ENCODE results near the gene RABGAP1L. TPM values are rescaled to one million over a fixed set of nuclear protein-coding genes. Genes with fewer than 3 reads are reported as not detected.
"Not testable (repeated sequence)": the region's sequence is repeated elsewhere in the genome, so short reads cannot be mapped to it uniquely, and the experiment has no call there.

RABGAP1L gene
- total RNA-seq, 1 experiment from 2014 or later = 14.2 TPM

- no peak for DNase-seq (ENCODE audit: low read depth)
Observed at GRCh38 chr1:174428739-174429138, 269.4 kb downstream of the RABGAP1L start.

DNA sequence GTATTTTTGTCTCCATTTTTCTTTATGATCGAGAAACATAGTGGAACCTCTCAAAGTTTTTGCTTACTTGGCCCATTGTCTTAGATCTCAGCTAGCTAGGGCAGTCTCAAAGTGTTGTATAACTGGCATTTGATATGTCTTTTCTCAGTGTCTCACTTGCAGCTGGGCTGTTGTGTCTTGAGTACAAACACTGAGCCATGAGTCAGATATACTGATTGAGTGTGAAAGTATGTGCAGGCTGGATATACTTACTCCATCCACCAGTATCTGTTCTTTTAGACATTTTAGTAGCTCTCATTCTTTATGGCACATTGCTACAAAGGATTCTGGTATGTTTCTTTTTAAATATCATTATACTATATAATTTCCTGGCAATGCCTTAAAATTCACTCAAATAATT lies 274.1 kb downstream of the RABGAP1L start:
- peak; percentile 15 for DNase-seq (ENCODE audit: low read depth)

DNA sequence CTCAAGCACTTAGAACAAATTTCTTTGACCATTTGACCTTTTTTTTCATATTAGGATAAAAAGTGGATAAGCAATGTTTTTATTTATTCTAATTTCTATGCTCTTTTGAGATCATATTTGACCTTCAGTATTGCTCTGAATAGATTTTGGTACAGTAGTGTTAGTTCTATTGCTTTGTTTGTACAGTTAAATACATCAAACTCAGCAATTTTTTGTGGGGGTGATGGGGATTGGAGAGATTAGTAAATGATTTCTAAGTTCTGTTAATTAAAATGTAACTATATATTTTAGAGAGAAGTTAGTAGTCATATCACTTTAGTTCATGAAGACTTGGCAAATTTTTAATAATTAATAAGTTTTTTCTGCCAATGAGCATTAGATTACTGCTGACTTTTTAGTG lies 286.0 kb downstream of the RABGAP1L start:
- no peak for DNase-seq (ENCODE audit: low read depth)

GRCh38 chr1:174445817-174446216 lies 286.5 kb downstream of the RABGAP1L start:
- no peak for DNase-seq (ENCODE audit: low read depth)

DNA sequence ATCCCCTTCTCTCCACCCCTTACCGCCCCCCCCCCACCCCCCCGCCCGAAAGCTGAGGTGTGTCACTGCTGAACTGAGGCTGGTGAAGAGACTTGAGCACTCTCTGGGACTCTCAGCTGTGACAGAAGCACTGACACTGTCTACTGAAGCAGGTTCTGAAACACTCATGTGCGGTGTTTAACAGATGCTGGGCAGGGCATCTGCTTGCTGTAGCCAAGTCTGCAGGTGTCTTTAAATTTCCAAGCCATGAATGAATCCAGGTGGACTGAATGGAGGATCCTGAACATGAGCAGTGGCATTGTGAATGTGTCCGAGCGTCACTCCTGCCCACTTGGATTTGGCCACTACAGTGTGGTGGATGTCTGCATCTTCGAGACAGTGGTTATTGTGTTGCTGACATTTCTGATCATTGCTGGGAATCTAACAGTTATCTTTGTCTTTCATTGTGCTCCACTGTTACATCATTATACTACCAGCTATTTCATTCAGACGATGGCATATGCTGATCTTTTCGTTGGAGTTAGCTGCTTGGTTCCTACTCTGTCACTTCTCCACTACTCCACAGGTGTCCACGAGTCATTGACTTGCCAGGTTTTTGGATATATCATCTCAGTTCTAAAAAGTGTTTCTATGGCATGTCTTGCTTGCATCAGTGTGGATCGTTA lies 288.7 kb downstream of the RABGAP1L start, which contains the start of gene GPR52:
GPR52 (plus strand) TSS at position 99 of the 665 bp plus-strand sequence; CDS start at position 247, 148 bp downstream.
- DNase-seq (ENCODE audit: low read depth) = no peak

DNA sequence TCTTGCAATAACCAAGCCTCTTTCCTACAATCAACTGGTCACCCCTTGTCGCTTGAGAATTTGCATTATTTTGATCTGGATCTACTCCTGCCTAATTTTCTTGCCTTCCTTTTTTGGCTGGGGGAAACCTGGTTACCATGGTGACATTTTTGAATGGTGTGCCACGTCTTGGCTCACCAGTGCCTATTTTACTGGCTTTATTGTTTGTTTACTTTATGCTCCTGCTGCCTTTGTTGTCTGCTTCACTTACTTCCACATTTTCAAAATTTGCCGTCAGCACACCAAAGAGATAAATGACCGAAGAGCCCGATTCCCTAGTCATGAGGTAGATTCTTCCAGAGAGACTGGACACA lies 289.2 kb downstream of the RABGAP1L start:
- no peak for DNase-seq (ENCODE audit: low read depth)

- DNase-seq (ENCODE audit: low read depth) = no peak
Observed at GRCh38 chr1:174448974-174449373, 289.7 kb downstream of the RABGAP1L start.

DNA sequence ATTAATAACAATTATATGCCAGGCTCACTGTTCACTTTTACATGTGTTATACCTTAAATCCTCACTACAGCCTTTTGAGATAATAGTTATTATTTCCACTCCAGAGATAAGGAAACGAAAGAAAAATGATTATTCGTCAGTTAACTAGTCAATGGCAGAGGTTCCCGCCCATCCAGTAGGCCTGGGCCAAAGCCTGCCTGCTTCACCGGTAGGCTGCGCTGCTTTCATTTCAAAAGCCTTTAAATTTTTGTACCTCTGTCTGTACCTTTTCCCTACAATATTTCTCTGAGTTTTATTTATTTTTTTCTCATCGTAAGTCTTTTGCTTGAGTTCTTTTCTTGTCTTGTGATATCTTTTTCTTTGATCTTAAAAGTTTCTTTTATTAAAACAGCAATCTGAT lies 292.1 kb downstream of the RABGAP1L start:
- DNase-seq (ENCODE audit: low read depth) = no peak

- no peak for DNase-seq (ENCODE audit: low read depth)
Observed at GRCh38 chr1:174465855-174466254, 306.5 kb downstream of the RABGAP1L start.

DNA sequence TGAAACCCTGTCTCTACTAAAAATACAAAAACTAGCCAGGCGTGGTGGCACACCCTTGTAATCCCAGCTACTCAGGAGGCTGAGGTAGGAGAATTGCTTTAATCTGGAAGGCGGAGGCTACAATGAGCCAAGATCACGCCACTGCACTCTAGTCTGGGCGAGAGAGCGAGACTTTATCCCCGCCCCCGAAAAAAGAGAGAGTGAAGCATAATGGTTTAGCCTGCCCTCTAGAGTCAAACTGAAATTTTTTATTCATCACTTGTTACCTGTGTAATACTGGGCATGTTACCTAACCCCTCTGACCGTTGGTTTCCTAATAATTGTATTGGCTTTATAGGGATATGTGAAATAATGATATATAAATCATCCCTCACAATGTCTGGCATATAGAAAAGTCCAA lies 307.3 kb downstream of the RABGAP1L start:
- no peak for DNase-seq (ENCODE audit: low read depth)

DNA sequence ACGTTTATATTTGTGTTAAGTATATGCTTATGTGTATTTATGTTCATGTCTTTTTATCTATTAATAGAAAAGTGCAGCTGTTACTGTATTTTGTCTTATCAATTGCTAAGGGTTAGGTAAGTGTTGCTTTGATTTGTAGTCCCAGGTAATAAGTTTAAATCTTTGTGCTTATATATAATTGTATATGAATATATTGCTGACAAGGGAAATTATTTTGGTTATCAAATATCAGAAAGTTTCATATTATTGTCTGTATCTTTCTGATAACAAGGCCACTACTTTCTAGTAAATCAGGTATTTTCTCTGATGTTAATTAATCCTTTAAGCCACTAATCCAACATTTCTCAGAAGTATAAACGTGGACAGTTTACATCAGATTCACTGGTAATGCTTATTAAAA lies 309.7 kb downstream of the RABGAP1L start:
- no peak for DNase-seq (ENCODE audit: low read depth)

DNA sequence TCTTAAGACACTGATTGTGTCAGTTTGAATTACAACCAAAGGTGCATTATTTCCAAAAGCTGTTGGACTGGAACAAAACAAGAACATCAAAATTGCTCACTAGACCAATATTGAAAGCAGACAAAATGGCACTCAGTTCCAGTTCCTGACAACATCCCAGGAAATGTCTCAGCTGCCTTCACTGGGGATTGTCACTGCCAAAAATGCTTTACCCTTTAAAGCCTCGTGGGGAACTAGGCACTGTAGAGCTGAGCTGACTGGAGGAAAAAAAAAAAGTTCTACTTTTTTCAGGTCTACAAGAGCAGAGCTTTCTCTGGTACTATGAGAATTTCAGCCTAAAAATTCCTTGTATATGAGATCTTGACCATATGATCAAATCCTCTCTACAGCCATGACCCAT lies 310.4 kb downstream of the RABGAP1L start:
- no peak for DNase-seq (ENCODE audit: low read depth)

DNA sequence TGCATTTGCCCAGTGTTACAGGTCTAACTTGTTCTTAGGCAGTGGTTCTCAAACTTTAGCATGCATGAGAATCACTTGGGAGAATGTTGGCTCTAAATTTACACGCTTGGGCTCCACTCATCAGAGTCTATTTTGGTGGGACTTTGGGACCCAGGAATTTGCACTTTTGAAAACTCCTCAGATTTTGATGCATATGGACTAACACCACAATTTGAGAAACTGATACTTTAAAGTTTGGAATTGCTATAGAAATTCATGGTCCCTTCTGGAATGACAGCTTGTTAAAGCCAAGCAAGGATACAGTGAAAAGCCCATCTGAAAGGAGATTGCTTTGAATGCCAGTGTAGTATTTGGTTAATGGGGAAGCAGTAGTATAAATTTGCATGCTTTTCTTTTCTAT lies 320.0 kb downstream of the RABGAP1L start:
- DNase-seq (ENCODE audit: low read depth) = no peak

- DNase-seq (ENCODE audit: low read depth) = no peak
Observed at GRCh38 chr1:174480324-174480723, 321.0 kb downstream of the RABGAP1L start.

DNA sequence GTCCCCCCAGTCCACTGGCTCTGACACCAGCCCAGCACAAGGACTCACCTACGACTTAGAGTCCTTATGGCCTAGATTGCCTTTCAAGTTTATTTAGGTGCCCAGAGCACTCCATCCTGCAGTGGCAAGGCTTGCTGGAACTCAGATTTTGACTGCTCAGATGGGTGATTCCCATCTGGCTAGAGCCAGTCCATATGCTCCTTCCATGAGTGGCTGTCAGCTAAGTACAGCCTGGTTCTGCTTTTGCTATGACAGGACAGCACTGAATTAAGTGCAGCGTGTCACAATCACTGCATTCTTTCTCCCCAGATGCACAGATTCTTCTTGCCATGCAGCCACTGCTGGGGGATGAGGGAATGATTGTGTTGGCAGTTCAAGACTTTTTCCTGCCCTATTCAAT lies 332.3 kb downstream of the RABGAP1L start:
- DNase-seq (ENCODE audit: low read depth) = no peak

DNA sequence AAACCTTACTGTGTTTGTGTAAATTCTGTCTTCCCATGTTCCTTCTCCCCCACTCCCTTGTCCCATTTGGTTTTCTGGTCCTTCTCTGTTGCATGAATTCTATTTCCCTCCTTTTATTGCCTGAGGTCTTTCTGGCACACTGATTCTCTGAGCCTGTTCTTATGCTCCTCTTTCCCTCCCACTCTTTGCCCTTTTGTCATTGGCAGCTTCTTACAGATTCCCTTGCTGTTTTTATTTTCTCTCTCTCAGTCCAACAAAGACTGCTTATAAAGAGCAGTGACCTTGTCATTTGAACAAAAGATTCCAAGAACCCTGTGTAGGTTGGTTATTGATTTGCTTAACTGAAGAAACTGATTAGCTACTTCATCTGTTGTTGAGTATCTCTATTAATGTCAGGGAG lies 338.2 kb downstream of the RABGAP1L start:
- no peak for DNase-seq (ENCODE audit: low read depth)

- DNase-seq (ENCODE audit: low read depth) = not testable (repeated sequence)
Observed at GRCh38 chr1:174516755-174517154, 357.4 kb downstream of the RABGAP1L start.

DNA sequence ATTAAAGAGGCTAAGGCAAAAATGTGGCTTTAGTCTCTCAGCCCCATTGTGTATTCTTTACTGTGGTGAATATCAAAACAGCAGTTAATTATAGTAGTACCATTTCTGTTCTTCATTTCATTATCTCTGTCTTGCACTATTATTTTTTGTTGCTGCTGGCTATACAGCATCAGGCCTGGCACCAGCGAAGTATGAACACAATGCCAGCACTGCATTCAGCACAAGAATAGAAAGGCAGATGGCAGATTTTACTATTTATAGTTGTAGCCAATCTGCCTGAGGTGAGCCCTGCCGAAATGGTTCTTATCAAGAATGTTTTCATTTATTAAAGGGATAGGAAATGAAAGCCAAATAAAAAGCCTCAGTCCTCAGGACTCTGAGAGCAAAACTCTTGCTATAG lies 360.5 kb downstream of the RABGAP1L start:
- no peak for DNase-seq (ENCODE audit: low read depth)

- no peak for DNase-seq (ENCODE audit: low read depth)
Observed at GRCh38 chr1:174531751-174532150, 372.4 kb downstream of the RABGAP1L start.

GRCh38 chr1:174534789-174535188 lies 375.5 kb downstream of the RABGAP1L start:
- DNase-seq (ENCODE audit: low read depth) = no peak

DNA sequence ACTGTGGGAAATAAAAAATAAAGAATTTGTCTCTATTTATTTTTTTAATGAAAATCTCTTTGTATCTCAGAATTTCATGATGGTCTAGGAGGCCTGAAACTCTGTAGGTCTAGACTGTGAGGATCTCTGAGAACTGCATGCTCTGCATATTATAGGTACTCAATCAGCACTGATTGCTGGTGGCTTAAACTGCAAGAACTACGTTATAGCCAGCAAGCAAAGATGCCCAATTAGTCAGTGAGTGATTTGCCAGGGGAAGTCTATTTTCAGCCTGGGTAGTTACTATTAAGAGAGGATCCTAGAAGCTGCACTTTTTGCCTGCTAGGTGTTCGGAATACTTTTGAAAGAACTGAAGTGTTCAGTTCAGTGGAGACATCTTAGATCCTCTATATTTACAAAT lies 375.9 kb downstream of the RABGAP1L start:
- no peak for DNase-seq (ENCODE audit: low read depth)

GRCh38 chr1:174543421-174543820 lies 384.1 kb downstream of the RABGAP1L start:
- DNase-seq (ENCODE audit: low read depth) = not testable (repeated sequence)

DNA sequence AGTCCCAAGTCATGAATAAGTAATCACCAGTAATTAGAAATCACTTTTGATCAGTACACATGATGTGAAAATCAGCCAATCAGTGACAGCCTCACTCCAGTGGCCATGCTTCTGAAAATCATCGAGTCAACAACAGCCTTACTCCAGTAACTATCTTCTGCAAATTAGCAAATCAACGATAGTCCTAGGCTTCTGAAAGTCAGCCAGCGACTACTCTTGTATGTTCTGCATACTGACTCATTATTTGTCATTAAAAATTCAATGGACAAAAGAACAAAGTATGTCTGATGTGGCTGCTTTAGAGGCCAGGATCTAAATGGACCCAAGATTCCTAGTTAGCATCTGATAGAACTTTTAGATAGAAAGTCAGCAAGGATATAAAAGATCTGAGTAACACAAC lies 391.0 kb downstream of the RABGAP1L start:
- no peak for DNase-seq (ENCODE audit: low read depth)

DNA sequence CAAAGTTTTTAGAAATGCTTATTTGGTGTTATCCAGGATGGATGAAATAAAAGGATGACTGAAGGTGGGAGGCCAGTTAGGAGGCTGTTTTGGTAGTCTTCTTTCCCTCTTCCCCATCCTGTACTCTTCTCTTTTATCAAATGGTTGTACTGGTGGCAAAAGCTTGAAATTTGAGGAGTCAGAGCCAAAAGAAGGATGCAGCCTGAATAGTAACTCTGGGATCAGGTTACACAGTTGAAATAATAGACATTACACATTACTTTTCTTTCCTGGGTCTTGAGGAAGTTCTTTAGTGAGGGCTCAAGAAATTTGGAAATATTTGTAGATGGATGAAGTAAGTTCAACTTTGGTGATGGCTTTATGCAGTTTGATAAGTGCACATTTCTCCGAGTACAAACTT lies 397.1 kb downstream of the RABGAP1L start:
- no peak for DNase-seq (ENCODE audit: low read depth)
